Large intestine (tissue), 12 donors: ENCODE measurements around the gene GALK1. TPM values are rescaled to one million over a fixed set of nuclear protein-coding genes. Genes with fewer than 3 reads are reported as not detected.
"Not testable (repeated sequence)": the region's sequence is repeated elsewhere in the genome, so short reads cannot be mapped to it uniquely, and the experiment has no call there.

Source experiments
- DNase-seq, 2 donors: peaks; one replicate each; pipeline versions ENCODE4 v3.0.0 to v3.0.0-alpha.2; 2013
- H3K27ac ChIP-seq: one replicate; pipeline ENCODE4 v1.5.1; 2013; ENCODE audit warnings: low read length
- H3K27me3 ChIP-seq: 2 replicates; pipeline ENCODE4 v1.6.1; 2013; ENCODE audit warnings: low read length; ENCODE audit not compliant: control insufficient read depth, insufficient read depth
- H3K36me3 ChIP-seq: 2 replicates; pipeline ENCODE4 v1.6.1; 2013; ENCODE audit warnings: low read length; ENCODE audit not compliant: control insufficient read depth, insufficient read depth
- H3K4me1 ChIP-seq: one replicate; pipeline ENCODE4 v1.6.1; 2013; ENCODE audit warnings: low read length; ENCODE audit not compliant: control insufficient read depth, insufficient read depth
- H3K4me3 ChIP-seq: one replicate; pipeline ENCODE4 v1.5.1; 2013; ENCODE audit warnings: low read length
- H3K9me3 ChIP-seq: one replicate; pipeline ENCODE4 v1.6.1; 2013; ENCODE audit warnings: mild to moderate bottlenecking, low read depth, low read length, moderate library complexity; ENCODE audit not compliant: control insufficient read depth
- WGBS: methylation state at CpG from one replicate; pipeline ENCODE4 v1.1.5; 2013; ENCODE audit warnings: low lambda C conversion rate; ENCODE audit not compliant: insufficient coverage; 5-methylcytosine and 5-hydroxymethylcytosine counted together
- long read RNA-seq, 11 donors: transcript quantifications; one replicate each; lab custom pipeline, GENCODE V29; 2026
- polyA plus RNA-seq: library from polyadenylated mRNA; unstranded; fragments of 120-200 nt; gene quantifications from one replicate; pipeline ENCODE4 v1.2.1, GENCODE V29; 2013

Gene GALK1
- polyA plus RNA-seq, result 61.0 TPM
- long read RNA-seq, donor 1, transcript GALK1-205 (8 exons, 1,866 nt), result major isoform, 18 of 23 reads
- long read RNA-seq, donor 1, partial matches to known transcripts, result 0 of 23 reads
- long read RNA-seq, donor 1, other reads (novel, unspliced or antisense), result 0 of 23 reads
- long read RNA-seq, donor 2, transcript GALK1-205 (8 exons, 1,866 nt), result major isoform, 40 of 52 reads
- long read RNA-seq, donor 2, partial matches to known transcripts, result 8 of 52 reads
- long read RNA-seq, donor 2, other reads (novel, unspliced or antisense), result 0 of 52 reads
- long read RNA-seq, donor 3, result 0 reads
- long read RNA-seq, donor 4, transcript GALK1-205 (8 exons, 1,866 nt), result major isoform, 11 of 12 reads
- long read RNA-seq, donor 4, partial matches to known transcripts, result 0 of 12 reads
- long read RNA-seq, donor 4, other reads (novel, unspliced or antisense), result 0 of 12 reads
- long read RNA-seq, donor 5, transcript GALK1-205 (8 exons, 1,866 nt), result major isoform, 8 of 9 reads
- long read RNA-seq, donor 5, partial matches to known transcripts, result 0 of 9 reads
- long read RNA-seq, donor 5, other reads (novel, unspliced or antisense), result 0 of 9 reads
- long read RNA-seq, donor 6, transcript GALK1-205 (8 exons, 1,866 nt), result major isoform, 25 of 34 reads
- long read RNA-seq, donor 6, partial matches to known transcripts, result 5 of 34 reads
- long read RNA-seq, donor 6, other reads (novel, unspliced or antisense), result 0 of 34 reads
- long read RNA-seq, donor 7, partial matches to known transcripts, result 6 of 11 reads
- long read RNA-seq, donor 7, other reads (novel, unspliced or antisense), result 0 of 11 reads
- long read RNA-seq, donor 8, transcript GALK1-206 (2 exons, 866 nt), result minor isoform, 5 of 50 reads
- long read RNA-seq, donor 8, transcript GALK1-205 (8 exons, 1,866 nt), result major isoform, 40 of 50 reads
- long read RNA-seq, donor 8, partial matches to known transcripts, result 0 of 50 reads
- long read RNA-seq, donor 8, other reads (novel, unspliced or antisense), result 0 of 50 reads
- long read RNA-seq, donor 9, transcript GALK1-205 (8 exons, 1,866 nt), result major isoform, 25 of 50 reads
- long read RNA-seq, donor 9, partial matches to known transcripts, result 15 of 50 reads
- long read RNA-seq, donor 9, other reads (novel, unspliced or antisense), result 6 of 50 reads
- long read RNA-seq, donor 10, transcript GALK1-205 (8 exons, 1,866 nt), result major isoform, 30 of 38 reads
- long read RNA-seq, donor 10, partial matches to known transcripts, result 5 of 38 reads
- long read RNA-seq, donor 10, other reads (novel, unspliced or antisense), result 0 of 38 reads
- long read RNA-seq, donor 11, transcript GALK1-205 (8 exons, 1,866 nt), result major isoform, 16 of 17 reads
- long read RNA-seq, donor 11, partial matches to known transcripts, result 0 of 17 reads
- long read RNA-seq, donor 11, other reads (novel, unspliced or antisense), result 0 of 17 reads

DNA sequence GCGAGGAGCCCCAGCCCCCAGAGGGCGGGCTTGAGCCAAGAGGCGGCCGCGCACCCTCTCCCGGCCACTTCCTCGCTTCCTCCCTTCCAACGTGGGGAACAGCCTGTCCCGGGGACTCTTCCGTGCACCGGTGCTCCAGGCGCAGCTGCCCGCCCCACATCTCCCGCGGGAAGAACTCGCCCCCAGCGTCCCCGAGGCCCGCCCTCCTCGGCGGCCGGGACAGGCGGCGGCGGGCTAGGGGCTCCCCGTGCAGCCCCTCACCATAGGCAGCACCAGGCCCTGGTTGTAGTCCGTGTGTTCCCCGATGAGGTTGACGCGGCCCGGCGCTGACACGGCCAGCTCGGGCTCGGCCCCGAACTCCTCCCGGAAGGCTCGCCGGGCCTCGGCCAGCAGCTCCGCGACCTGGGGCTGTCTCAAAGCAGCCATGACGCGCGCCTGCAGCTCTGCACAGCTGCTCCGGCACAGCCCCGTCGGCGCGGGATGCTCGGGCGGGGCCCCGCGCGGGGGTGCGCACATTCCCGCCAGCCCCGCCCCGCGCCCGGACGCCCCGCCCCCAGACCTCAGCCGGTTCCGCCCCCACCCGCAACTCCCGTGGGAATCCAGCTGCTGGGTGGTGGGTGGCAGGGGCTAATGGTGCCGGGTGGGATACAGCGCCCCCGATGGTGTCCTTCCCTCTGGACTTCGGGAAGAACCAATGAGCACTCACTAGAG lies at the start of gene GALK1:
Gene GALK1, minus strand, starts transcription at position 482 of the 711 bp plus-strand sequence. Its CDS starts 56 bp downstream, at position 426.
- no CpG with 5 or more reads among the region's 71 CpGs for WGBS
- peak; percentile 79 to 82 for DNase-seq

GRCh38 chr17:75814021-75814395 lies 49.0 kb upstream of the GALK1 start:
- WGBS, result no CpG with 5 or more reads among the region's 6 CpGs
- H3K27me3 ChIP-seq, result no peaks in the 10 kb centered on the region
- no peak overlapping the region for H3K4me3 ChIP-seq
- no peak for DNase-seq
- H3K27ac ChIP-seq, result no peak overlapping the region
- H3K4me1 ChIP-seq, result no peaks in the 10 kb centered on the region
- no peaks in the 10 kb centered on the region for H3K9me3 ChIP-seq
- peaks cover 89% of the 10 kb centered on the region for H3K36me3 ChIP-seq

More for the DNA sequence above, at the start of gene GALK1:
- H3K4me3 ChIP-seq, result peak within 1 kb of the TSS; percentile 71
- H3K36me3 ChIP-seq, result peaks cover 7% of the 10 kb centered on the region
- H3K9me3 ChIP-seq, result no peaks in the 10 kb centered on the region
- peak within 1 kb of the TSS; percentile 77 for H3K27ac ChIP-seq
- H3K27me3 ChIP-seq, result no peaks in the 10 kb centered on the region
- H3K4me1 ChIP-seq, result peaks cover 17% of the 10 kb centered on the region

DNA sequence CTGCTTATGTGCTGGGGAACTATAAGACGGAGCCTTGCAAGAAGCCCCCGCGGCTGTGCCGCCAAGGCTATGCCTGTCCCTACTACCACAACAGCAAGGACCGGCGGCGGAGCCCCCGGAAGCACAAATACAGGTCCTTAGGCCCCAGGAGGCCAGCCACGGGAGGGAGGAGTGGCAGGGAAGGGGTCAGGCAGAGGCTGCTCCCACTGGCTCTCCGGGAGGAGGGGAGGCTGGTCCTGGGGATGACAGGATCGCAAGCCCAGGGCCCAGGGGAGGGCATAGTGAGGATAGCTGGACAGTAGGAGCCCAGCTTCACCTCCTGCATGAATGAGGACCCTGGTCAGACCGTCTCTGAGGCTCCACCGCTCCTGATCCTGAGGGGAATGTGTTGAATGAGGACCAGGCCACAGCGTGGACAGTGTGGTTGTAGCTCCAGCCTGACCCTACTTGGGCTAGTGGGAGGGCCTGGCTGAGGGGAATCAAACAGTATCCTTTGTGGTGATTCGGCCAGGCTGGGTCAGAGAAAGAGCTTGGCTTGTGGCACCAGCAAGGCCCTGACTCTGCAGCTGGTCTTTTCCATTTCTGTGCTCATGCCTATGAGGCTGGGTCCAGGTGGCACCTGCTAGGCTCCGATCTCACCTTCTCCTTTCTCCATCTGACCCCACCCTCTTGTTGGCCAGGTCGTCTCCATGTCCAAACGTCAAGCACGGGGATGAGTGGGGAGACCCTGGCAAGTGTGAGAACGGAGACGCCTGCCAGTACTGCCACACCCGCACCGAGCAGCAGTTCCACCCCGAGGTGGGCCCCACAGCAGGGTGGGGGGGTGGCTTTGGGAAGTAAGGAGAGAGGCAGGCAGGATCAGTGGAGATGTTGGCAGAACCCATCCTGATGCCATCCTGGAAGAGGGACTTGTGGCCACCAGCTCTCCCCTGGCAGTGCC lies 48.4 kb upstream of the GALK1 start:
- DNase-seq, result no peak
- H3K27ac ChIP-seq, result no peak overlapping the region
- WGBS, result no CpG with 5 or more reads among the region's 24 CpGs
- no peak overlapping the region for H3K4me3 ChIP-seq
- peaks cover 82% of the 10 kb centered on the region for H3K36me3 ChIP-seq
- H3K9me3 ChIP-seq, result no peaks in the 10 kb centered on the region
- H3K27me3 ChIP-seq, result no peaks in the 10 kb centered on the region
- no peaks in the 10 kb centered on the region for H3K4me1 ChIP-seq

DNA sequence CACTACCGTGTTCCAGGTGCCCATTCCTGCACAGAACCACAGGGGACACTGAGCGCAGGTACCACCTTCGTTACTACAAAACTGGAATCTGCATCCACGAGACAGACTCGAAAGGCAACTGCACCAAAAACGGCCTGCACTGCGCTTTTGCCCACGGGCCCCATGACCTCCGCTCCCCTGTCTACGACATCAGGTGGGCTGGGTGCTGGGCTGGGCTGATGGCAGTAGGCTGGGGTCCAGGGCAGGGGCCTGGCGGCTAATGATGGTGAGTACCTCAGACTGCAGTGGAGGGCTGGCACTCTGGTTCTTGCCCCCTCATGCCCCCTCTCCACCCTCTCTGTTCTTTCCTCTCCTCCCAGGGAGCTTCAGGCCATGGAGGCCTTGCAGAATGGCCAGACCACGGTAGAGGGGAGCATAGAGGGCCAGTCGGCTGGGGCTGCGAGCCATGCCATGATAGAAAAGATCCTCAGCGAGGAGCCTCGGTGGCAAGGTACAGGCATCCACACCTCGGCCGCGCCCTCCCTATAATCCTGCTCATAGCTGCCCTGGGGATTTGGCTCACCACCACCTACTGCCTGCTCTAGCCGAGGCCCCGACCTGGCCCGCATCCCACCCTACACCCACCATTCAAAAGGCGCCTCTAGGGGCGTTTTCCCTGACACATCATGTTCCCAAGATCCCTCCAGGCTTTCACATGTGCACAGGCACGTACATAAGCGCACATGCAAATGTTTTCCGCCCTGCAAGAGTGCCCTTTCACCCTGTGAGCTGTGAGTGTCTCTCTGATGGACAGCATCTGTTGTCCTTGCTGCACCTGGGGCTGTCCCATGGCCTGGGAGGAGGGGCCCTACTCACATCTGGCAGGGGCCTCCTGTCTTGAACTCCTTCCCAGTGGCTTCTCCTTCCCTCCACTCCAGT lies 47.4 kb upstream of the GALK1 start:
- Histone ChIP-seq H3K9me3 (no peaks in the 10 kb centered on the region), H3K4me1 (no peaks in the 10 kb centered on the region), H3K36me3 (peaks cover 72% of the 10 kb centered on the region), H3K4me3 (no peak overlapping the region), H3K27me3 (no peaks in the 10 kb centered on the region), H3K27ac (no peak overlapping the region)
- no peak for DNase-seq
- no CpG with 5 or more reads among the region's 27 CpGs for WGBS

GRCh38 chr17:75811174-75811573 lies 46.2 kb upstream of the GALK1 start:
- peaks cover 60% of the 10 kb centered on the region for H3K36me3 ChIP-seq
- no peaks in the 10 kb centered on the region for H3K9me3 ChIP-seq
- H3K4me3 ChIP-seq, result no peak overlapping the region
- no CpG with 5 or more reads among the region's 7 CpGs for WGBS
- DNase-seq, result no peak
- no peaks in the 10 kb centered on the region for H3K27me3 ChIP-seq
- no peak overlapping the region for H3K27ac ChIP-seq
- H3K4me1 ChIP-seq, result no peaks in the 10 kb centered on the region

- not testable (repeated sequence) for DNase-seq, H3K27ac ChIP-seq, H3K4me3 ChIP-seq, H3K4me1 ChIP-seq, H3K27me3 ChIP-seq, H3K9me3 ChIP-seq
- peaks cover 57% of the 10 kb centered on the region for H3K36me3 ChIP-seq
- WGBS, result no CpG with 5 or more reads among the region's 11 CpGs
Measured at GRCh38 chr17:75810756-75811155, 45.8 kb upstream of the GALK1 start.

- Histone ChIP-seq H3K9me3 (no peaks in the 10 kb centered on the region), H3K27ac (no peak overlapping the region), H3K4me1 (no peaks in the 10 kb centered on the region), H3K4me3 (no peak overlapping the region), H3K27me3 (no peaks in the 10 kb centered on the region), H3K36me3 (peaks cover 55% of the 10 kb centered on the region)
- DNase-seq, result no peak
- no CpG with 5 or more reads among the region's 5 CpGs for WGBS
Measured at GRCh38 chr17:75810216-75810615, 45.2 kb upstream of the GALK1 start.

DNA sequence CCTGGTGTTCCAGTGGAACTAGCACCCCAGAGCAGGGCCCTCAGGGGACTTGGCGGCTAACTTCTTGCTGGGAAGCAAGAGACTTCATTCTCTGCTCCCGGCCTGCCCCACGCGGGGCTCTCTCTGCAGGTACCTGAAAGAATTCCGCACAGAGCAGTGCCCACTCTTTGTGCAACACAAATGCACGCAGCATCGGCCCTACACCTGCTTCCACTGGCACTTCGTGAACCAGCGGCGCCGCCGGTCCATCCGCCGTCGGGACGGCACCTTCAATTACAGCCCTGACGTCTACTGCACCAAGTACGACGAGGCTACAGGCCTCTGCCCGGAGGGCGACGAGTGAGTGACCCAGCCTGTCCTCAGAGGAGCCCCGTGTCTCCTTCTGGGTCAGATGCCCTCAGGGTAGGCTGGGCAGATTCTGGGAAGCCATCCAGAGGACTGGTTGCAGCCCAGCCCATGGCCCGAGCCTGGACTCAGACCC lies 44.7 kb upstream of the GALK1 start:
- Histone ChIP-seq H3K4me3 (no peak overlapping the region), H3K27me3 (no peaks in the 10 kb centered on the region), H3K4me1 (no peaks in the 10 kb centered on the region), H3K9me3 (no peaks in the 10 kb centered on the region), H3K27ac (no peak overlapping the region), H3K36me3 (peaks cover 50% of the 10 kb centered on the region)
- no peak for DNase-seq
- WGBS, result no CpG with 5 or more reads among the region's 24 CpGs
